Stimulated activated CD8-positive, alpha-beta memory T cell treated with anti-CD3 and anti-CD28 coated beads, Interleukin-2, amount 100 ng/mL, for 48 hours (primary cell): ENCODE results near the gene PTPRG.

Experiments
- DNase-seq, 2 donors: peaks; one replicate each; pipeline ENCODE4 v3.0.0-alpha.2; 2020; ENCODE audit warnings: low read depth in 2 of 2

Gene PTPRG

DNA sequence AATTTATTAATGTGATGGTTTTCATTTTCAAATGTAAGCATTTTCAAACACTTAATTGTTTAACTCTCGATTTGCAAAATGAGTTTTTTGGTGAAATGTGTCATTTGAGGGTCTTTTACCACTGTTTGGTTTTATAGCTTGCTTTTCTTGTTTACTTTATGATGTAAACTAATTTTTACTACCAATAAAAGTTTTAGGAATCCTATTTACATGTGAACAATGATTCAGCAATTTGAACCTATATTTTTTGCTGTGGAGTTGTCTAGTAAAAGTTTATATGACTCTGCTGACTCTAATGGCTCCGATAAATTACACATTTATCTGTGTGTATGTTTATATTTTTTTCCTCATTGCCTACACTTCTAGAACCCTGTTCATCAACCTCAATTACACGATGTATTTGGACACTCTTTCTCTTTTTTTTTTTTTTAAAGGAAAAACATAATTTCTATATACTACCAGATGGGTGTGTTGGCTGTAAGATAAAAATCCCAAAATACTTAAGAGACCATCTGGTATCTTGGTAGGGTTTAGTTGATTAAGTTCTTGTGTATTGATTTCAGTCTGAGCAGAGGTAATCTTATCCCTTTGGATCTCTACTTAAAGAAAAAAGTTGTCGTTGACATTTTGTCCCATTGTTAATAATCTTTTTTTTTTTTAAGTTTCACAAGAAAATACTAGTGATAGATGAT, 89.5 kb downstream of the PTPRG start:
- no peak for DNase-seq

DNA sequence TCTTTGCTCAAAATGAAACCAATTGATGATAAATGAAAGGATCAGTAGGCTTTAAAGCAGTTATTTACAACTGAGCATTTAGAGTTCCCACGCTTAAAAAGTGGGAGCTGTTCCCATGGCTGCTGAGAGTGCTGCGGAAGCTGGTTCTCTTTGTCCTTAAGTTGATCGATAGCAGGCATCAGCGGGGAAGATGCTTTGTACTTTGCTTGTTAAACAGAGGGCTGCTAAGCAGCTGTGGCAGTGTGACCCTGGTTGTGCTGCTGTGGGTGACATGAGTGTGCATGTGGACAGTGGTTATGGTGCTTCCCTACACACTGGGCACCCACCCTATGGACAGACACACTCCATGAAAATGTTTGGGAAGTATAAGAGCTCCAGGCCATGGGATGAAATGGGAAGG, 96.3 kb downstream of the PTPRG start:
- no peak for DNase-seq

DNA sequence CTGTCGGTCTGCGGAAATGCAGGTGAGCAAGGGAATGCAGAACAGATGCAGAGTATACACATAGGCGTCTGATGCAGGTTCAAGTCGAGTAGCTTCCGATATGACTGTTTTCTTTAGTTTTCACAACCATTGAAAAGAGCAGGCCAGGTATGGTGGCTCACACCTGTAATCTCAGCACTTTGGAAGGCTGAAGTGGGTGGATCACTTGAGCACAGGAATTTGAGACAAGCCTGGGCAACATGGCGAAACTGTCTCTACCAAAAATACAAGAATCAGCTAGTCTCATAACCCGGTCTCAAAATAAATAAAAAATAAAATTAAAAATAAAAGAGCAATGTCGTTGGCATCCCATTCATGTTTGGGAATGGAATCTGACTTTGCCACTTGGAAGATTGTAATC, 101.5 kb downstream of the PTPRG start:
- DNase-seq: no peak

DNA sequence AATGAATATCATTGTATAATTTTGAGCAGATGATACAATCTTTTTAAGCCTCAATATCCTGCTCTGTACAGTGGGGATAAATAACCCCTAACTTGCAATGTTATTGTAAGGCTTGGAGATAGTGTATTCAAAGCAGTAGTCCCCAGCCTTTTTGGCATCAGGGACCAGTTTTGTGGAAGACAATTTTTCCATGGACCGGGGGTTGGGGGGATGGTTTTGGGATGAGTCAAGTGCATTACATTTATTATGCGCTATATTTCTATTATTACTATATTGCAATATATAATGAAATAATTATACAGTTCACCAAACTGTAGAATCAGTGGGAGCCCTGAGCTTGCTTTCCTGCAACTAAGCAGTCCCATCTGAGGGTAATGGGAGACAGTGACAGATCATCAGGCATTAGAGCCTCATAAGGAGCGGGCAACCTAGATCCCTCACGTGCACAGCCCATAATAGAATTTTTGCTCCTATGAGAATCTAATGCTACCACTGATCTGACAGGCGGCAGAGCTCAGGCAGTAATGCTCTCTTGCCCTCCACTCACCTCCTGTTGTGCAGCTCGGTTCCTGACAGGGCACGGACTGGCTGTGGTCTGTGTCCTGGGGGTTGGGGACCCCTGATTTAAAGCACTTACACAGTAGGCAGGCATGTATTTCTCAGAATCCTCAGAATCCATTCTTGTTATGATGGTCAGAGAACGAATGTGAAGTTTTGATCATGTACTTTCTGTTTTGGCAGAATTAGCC, 102.2 kb downstream of the PTPRG start:
- DNase-seq: no peak

DNA sequence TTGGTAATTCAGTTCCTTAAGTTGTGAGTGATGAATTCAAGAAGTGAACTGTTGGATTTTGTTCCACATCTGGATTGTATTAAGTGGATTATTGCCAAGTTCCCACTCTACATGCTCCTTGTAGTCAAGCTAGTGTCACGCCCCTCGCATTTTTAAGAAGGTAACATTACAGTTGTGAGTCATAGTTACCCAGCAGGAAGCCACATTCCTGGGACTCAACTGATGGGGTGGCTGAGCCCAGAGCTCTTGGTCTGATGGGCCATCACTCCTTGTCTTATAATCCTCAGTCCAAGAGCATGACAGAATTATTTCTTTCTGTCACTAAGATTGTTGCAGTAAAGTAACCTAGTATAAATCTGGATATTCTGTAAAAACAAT, 102.7 kb downstream of the PTPRG start:
- no peak for DNase-seq

DNA sequence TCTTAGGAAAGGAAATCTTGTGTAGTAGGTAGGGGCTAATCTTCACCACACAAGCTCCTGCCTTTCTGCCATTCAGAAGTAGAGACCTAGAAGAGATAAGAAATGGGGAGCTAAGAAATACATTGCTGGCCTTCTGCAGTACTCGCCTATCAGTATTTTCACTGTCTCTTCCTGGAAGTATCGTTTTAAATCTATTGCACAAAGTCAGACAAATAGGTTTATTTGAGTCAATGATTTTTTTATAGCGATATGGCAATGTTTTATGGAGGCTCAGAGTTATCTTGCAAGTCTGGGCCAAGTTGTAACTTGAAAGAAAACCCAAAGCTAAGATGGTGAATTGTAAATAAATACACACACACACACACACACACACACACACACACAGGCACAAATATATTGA, 103.8 kb downstream of the PTPRG start:
- DNase-seq: no peak

DNA sequence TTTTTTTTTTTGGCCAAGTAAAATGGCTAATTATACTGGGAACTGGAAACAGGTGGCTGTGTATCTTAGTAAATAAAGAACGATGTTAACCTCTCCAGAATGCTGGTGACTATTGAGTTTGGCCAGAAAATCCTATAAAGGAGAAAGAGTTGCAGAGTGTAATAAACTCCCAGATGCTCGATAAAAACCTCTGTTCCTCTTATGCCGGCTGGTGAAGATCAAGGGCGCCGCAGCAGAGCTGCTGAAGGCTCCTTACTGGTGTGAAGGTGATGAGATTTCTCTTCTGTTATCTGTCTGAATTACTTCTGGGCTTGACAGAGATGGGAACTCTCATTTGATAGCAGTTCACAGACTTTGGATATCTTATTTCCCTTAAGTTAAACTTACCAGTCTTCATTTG, 104.6 kb downstream of the PTPRG start:
- no peak for DNase-seq

DNA sequence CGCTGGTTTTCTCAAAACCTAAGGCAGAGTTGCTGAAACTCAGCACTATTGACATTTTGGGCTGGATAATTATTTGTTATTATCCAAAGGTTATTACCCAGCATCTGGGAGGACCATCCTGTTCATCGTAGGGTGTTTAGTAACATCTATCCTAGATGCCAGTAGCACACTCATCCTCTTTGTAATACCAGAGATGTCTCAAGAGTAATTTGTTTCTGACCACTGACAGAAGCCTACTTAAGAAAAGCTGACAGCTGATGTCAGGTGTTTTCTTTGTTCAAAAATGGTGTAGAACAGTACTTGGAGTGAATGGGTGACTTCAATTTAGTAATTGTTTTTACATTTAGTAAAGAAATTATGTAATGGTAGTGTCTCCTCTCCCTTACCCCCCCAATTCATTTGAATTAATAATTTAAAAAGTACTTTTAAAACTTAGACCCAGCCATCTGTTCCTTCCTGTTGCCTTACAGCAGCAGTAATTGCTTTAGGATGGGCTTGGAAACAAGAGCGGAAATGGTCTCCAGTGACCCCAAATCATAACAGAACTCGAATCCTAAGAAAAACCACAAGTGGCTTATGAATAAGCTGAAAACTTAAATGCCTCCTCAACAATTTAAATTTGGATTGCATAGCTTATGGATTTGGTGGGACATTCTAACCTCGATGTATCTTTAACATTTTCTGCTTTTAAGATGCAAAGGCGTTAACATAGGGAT, 105.4 kb downstream of the PTPRG start:
- no peak for DNase-seq

DNA sequence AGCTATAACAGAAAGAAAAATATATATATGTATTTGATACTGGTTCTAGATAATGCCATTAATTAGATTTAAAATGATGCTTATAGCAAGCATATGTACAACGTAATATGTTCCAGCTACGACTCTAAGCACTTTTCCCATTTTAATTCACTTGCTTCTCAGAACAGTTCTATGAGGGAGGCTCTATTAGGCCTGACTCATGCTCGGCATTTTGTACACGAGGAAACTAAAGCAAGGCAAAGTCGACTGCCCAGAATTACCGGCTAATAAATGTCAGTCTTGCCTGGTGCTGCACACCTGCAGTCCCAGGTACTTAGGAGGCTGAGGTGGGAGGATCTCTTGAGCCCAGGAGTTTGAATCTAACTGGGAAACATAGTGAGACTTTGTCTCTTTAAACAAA, 106.0 kb downstream of the PTPRG start:
- DNase-seq: no peak

DNA sequence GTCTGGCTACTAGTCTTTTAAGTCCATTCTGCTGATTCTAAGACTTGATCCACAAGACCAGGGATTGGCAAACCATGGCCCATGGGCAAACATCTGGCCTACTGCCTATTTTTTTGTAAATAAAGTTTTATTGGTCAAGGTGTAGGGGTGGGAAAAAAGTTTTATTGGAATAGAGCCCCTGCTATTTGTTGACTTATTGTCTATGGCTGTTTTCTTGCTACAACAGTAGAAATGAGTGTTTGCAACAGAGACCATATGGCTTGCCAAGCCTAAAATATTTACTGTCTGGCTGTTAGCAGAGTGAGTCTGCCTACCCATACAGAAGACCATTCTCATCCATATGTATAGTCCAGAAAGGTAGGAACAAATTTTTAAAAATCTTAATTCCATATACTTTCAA, 106.4 kb downstream of the PTPRG start:
- no peak for DNase-seq

DNA sequence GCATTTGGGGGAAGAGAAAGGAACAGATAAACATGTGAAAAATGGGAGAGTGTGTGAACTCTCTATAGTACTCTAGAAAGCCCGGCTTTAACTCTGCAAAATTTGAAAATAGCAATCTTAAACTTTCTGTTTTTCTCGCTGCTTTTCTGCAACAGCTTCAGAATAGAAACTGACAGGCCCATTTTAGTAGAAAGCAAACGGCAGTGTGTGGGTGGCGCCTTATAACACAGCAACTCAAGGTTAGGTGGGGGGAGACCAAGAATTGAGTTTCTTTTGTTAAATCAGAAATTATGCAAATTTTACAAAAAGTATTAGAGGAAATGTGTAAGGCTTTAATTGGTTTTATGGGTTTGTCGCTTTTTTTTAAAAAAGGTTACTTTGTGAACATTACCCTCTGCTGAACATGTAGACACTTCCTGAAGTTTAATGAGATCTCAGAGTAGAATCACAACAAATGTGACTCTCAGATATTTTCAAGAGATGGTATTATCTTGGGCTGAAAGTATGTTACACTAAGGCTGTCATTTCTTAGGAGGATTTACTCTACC, 107.0 kb downstream of the PTPRG start:
- no peak for DNase-seq

DNA sequence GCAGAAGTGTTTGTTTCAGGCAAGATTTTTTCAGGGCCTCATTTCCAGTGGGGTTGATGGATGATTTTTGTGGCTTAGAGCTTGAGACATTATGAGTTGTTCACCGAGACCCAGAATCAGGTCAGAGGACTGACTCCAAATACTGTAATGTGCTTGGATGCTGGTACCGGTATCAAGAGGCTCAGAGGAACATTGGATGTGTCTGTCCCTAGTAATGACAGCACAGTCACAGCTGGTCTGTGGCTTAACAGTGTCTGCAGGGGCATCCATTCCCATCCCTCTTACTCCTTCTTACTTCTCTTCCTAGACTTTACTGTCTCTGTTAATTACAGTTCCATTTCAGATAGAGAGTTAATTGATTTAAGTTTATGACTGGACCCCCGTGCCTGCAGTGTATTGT, 107.8 kb downstream of the PTPRG start:
- no peak for DNase-seq

DNA sequence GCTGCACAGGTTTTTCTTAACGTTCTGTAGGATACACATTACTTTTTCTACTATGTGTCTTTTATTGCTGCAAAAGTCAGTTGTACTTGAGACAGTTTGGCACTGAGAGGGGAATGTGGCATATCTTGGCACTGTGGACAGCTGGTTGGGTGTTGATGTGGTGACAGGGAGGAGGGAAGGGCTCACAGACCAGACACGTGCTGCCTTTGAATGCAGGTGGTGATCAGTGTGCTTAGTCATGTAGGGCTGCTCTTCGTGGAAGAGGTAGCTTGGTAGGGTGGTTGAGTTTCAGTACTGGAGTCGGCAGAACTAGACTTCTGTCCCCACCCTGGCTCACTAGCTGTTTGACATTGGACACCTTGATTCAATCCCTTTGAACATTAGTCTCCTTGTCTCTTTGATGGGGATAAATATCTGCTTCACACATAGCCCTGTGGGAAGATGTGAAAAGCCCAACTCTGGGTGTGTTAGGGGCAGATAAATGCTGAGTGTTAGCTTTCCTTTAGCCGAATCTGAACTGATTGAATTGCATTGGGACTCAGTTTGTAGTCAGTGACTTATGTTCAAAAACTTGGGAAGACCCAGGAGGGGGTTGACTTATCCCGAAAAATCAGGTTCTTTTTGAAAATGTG, 108.4 kb downstream of the PTPRG start:
- no peak for DNase-seq

DNA sequence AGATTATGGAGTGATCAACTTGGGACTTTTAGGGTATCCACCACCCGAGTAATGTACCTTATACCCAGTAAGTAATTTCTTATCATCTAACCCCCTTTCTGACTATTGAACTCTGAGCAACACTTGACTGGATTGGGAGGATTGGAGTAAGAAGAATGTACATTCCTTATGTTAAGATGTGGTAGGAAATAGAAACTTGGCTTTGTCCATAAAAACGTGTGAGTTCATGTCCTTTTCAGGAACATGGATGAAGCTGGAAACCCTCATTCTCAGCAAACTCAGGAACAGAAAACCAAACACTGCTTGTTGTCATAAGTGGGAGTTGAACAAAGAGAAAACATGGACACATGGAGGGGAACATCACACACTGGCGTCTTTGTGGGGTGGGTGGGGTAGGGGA, 112.3 kb downstream of the PTPRG start:
- DNase-seq: no peak

DNA sequence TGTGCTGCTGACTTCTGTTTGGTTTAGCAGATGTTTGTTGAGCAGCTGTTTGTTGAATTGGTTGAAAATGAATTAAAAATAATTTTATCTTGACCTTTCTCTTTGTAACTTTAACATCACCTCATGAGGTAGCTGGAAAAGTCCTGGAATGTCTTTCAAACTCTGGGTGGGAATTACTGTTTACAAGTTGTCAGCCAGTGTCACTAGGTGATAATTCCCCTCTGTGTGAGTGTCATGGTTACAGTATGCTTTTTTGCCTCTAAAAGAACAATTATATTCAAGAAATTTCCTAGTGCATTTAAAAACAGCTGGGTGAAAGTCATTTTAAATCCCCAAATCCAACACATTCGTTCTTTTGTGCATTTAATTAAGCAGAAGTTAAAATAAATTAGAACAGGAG, 113.2 kb downstream of the PTPRG start:
- DNase-seq: no peak

DNA sequence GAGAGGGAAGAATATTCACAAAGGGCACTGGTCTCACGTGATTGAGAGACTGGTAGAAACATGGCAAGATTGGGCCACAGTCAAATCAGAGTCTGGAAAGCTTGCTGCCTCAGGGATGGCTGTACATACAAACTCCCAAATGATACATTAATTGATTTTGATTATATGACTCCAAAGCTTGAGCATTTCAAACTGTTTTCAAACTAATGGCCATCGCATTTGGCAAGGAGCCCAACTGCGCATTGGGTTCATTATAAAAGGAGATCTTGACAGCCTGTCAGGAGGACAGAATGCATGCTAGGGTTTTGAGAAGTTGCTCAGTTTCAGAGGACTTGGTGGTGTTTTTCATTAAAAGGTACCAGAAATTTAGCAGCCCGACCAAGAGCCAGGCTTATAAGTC, 117.7 kb downstream of the PTPRG start:
- DNase-seq: no peak

DNA sequence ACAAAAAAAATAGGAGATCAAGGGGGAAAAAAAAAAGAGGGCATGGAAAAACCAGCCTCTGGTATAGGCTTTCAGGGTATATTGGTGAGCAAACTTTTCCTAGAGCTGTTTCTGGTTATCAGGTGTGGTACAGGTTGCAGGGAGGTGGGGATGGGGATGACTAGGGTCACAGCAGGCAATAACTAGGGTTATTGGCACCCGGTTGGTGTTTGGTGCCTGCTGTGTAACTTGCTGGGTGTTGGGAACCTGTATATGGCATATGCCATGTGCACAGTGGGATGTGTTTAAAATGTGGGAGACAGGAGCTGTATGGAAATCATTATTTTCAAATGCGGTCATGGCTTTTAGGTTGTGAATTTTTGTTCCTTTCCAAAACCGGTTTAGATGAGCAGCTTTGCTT, 119.2 kb downstream of the PTPRG start:
- DNase-seq: no peak

DNA sequence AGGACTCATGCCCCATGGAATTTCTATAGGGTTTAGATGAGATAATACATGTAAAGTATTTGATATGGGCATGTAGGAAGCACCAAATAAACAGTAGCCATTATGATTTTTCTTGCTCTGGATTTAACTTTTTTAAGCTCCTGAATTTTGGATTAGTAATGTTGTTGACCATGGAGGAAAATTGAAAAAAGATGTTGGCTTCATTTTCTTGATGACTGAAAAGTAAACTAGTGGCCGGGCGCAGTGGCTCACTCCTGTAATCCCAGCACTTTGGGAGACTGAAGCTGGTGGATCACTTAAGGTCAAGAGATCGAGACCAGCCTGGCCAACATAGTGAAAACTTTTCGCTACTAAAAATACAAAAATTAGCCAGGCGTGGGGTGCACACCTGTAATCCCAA, 120.3 kb downstream of the PTPRG start:
- DNase-seq: no peak

DNA sequence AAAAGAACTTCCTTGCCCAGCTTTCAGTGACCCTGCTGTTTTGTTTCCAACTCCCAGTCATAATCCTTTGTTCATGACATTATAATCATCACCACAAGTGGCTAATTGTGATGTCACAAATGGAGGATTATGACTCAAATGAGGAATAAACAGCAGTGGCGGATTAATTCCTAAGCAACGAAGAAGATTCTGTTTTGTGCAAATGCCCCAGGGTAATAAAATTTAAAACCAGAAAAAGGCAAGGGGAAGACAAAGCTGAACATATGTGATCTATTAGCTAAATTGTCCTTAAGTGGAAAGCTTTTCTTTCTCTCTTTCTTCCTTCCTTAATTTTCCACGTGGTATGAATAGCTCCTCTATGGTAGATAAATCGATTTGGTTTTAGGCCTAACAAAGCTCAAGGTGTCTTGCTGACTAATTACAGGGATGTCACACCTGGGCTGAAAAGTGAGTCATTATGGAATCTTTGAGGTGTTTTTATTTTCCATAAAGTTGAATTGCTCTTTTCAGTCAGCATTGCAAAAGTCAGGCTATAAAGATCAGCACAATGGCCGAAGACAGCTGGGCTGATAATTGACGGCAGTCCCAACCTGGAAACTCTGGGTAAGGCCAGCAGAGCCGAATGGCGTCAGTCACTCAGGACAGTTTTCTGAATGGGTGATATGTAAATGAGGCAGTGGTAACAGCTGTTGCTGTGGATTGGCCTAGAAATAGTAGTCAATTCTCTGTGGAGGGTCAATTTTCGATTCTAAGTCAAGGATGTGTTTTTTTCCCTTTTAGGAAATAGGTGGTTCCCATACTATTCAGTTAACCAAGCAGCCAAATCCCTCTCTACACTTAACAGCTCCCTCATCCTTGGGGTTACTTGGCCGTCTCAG, 121.5 kb downstream of the PTPRG start:
- no peak for DNase-seq

DNA sequence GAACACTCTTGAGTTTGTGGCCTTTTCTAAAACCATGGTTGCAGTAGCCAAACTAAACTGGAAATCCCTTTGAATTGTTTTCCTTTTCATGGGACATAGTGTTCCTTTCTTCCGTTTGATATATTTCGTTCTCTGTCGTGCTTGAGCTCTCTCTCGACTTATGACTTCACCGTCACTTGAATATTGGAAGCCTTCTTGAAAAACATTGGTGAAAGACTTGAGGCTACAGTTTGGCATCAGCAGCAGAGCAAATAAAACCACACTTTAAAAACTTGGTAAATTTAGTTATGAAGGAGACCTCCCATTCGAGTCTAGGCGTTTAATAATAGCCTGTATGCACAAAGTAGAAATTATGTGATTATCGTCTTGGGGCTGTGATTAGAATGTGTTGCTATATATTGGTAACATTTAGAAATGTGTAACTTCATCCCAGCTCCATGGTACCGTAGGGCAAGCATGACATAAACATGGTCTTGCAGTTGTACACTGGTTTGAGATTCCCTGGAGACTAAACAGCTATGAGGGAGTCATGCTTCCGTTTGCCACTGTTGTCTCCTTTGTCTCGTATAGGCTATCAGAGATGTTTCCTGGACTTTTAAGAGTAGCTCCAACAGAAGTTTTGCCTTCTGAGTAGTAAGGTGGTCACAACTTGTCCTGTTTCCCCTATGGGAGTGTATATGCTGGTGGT, 122.3 kb downstream of the PTPRG start:
- no peak for DNase-seq

DNA sequence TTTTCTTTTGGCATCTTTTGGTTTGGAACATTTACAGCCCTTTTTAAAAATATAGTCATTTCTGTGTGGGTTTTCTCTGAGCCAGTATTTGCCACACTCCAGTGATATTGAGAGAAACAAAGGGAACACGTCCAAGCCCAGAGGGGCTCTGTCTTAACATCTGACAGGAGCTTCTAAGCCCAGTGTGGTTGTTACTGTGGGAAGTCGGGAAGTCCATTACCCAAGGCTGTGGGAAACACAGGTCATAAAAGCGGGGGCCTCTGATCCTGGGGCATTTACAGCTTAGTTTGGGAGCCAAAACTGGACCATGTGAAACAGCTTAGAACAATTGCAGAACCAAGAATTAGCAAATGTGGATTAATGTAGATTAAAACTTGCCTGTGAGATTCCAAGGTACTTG, 123.0 kb downstream of the PTPRG start:
- DNase-seq: no peak
